GM18520 (cell line): ENCODE results near the gene RMRP.
A peak's percentile ranks its signal among the peaks of the same experiment; 100 is the strongest.

Experiments
- ATAC-seq: cut with Tn5 transposase; IDR thresholded peaks from one replicate; pipeline ENCODE4 v1.9.1; 2021; ENCODE audit not compliant: unreplicated experiment

RMRP gene

GRCh38 chr9:35657546-35658136 is at the start of gene RMRP:
TSS of gene RMRP (minus strand) at chr9:35658019.
- peak; percentile 78 for ATAC-seq

DNA sequence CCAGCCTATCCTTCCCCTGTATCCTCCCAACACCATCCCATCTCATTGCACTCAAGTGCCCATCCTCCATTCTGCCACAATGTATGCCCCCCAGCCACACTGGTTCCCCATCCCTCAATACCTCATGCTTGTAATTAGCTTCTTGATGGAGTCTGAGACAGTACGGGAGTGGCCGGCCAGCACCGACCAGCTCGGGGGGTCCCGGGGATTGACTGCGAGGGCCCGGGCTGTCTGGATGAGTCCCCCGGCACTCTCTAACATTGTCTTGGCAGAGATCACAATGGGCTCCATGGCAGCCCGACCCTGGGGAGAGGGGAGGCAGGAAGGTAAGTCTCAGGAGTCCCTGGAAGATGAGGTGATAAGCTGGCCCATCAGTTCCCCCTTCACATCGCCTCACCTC is 49.1 kb upstream of the RMRP start:
- ATAC-seq = no peak

GRCh38 chr9:35705836-35706430 is 48.1 kb upstream of the RMRP start:
- no peak for ATAC-seq

- ATAC-seq = no peak
Observed at GRCh38 chr9:35705372-35705771, 47.6 kb upstream of the RMRP start.

GRCh38 chr9:35703906-35704672 is 46.3 kb upstream of the RMRP start:
- ATAC-seq = no peak

- ATAC-seq = no peak
Observed at GRCh38 chr9:35702696-35703095, 44.9 kb upstream of the RMRP start.

GRCh38 chr9:35700942-35701341 is 43.1 kb upstream of the RMRP start:
- ATAC-seq = no peak

GRCh38 chr9:35700031-35700430 is 42.2 kb upstream of the RMRP start:
- no peak for ATAC-seq

- no peak for ATAC-seq
Observed at GRCh38 chr9:35698231-35698630, 40.4 kb upstream of the RMRP start.

GRCh38 chr9:35697486-35697885 is 39.7 kb upstream of the RMRP start:
- no peak for ATAC-seq

DNA sequence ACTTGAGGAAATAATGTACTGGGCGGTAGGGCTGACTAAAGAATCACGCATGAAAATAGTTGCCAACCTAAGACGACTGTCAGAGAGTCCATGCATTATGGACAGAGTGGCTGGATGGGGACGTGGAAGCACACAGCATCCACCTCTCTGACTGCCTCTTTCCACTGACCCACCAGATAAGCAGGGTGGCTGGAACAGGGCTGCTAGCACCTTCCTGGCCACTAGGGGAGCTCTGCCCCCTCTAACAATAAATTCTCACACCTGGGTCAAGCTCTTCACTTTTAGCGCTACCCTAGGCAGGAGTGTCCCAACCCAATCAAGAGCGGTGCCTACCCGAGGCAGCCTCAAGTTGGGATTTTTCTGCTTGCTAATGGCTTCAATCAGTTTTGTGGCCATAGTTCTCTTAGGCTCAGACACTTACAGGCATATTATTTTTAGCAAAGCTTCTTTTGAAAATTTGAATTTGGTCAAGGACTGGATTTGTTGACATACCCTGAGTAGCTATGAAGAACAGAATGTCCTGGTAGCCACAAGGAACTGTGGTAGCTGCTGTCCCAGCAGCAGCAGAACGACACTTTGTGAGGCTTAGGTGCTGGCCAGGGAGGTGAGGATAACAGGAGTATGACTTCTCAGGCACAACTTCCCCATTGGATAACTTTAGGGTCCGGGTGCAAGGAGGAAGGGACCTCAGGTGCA is 38.8 kb upstream of the RMRP start:
- no peak for ATAC-seq

GRCh38 chr9:35695943-35696401 is 38.2 kb upstream of the RMRP start:
- ATAC-seq = no peak

GRCh38 chr9:35691757-35692301 is 34.0 kb upstream of the RMRP start:
- ATAC-seq = no peak

DNA sequence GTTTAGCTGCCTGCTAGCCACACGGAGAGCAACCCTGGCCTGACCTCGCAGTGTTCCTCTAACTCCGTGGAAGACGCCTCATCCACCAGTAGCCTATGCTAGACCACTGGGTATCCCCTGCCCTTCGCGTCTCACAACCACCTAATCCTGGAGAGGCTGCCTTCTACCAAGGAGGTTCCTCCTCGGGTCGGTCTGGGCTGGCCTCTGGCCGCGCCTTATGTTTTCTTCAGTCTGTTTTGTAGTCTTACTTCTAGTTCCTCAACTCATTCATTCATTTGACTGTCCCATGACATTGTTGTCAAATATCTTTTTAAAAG is 33.5 kb upstream of the RMRP start:
- no peak for ATAC-seq

DNA sequence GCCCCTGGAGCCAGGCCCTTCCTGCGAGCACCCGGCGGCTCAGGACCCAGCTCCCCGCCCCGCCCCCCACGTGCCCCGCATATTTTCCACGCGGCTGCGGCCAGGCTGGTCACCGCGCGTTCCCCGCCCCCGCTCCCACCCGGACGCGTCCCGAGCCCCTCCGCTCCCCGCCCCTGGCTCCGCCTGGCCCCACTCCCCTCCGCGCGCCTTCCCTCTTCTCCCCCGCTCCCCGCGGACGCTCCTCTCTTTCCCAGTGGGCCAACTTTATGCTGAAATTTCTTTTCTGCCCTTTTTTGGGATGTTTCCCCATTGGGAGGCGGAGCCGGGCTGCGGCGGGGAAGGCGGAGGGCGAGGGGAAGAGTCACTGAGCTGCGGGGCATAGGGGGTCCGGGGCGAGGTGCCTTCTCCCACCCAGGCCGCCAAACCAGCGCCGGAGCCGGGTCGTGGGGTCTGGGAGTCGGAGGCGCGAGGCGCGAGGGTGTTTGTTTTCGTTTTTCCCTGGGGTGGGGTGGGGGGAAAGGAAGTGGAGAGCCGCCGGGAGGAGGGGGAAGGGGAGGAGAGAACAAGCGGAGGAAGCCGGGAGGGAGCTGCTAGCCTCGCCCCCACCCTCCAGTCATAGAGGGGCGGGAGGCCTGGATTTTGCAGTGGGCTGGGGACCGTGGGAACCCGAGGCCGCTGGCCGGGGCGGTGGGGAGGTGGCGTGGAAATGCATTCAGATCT is 33.0 kb upstream of the RMRP start:
- no peak for ATAC-seq

DNA sequence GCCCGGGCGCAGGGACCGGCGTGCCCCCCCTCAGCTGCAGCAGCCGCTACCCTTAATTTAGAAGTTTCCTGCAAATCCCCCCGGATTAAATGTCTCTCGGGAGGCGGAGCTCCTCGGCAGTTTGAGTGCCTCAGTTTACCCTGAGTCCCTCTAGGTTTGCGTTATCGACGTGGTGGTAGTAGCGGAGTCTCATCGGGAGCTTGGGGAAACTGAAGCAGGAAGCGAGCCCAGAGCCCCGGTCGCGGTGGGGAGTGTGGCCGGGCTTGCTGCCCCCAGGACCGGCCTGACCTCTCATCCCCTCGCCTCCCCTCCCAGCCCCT is 32.4 kb upstream of the RMRP start:
- no peak for ATAC-seq

GRCh38 chr9:35689542-35690293 is 31.9 kb upstream of the RMRP start, which contains the start of gene TPM2:
TSS of gene TPM2 (minus strand) at chr9:35689925. CDS start at chr9:35689817, 108 bp downstream.
- ATAC-seq = no peak

GRCh38 chr9:35688558-35689541 is 31.0 kb upstream of the RMRP start:
- ATAC-seq = no peak

GRCh38 chr9:35687972-35688557 is 30.2 kb upstream of the RMRP start:
- no peak for ATAC-seq
